MM.1S (cell line): ENCODE data around the gene VSIR.

Experiments
- DNase-seq: peaks from one replicate; pipeline ENCODE4 v3.0.0-alpha.2; 2015
- H2AFZ ChIP-seq: fragments of 300-600 bp; sonication (generic); 2 replicates; pipeline ENCODE4 v1.6.0; 2016; ENCODE audit warnings: antibody characterized with exemption, low read length
- H3F3A ChIP-seq: fragments of 300-600 bp; sonication (generic); 2 replicates; pipeline ENCODE4 v1.6.1; 2016; ENCODE audit warnings: mild to moderate bottlenecking, antibody characterized with exemption, low read length, moderate library complexity, mixed read lengths; ENCODE audit not compliant: insufficient read depth
- H3K27ac ChIP-seq: fragments of 300-600 bp; sonication (generic); 2 replicates; pipeline ENCODE4 v1.5.1; 2016; ENCODE audit warnings: mild to moderate bottlenecking, low read length
- H3K27me3 ChIP-seq: fragments of 300-600 bp; sonication (generic); replicated peaks from 2 replicates; pipeline ENCODE4 v1.6.0; 2016; ENCODE audit warnings: low read length; ENCODE audit not compliant: insufficient read depth
- H3K36me3 ChIP-seq: fragments of 300-600 bp; sonication (generic); replicated peaks from 2 replicates; pipeline ENCODE4 v1.6.1; 2016; ENCODE audit warnings: mild to moderate bottlenecking, low read length, mixed read lengths; ENCODE audit not compliant: insufficient read depth
- H3K4me1 ChIP-seq: fragments of 300-600 bp; sonication (generic); 2 replicates; pipeline ENCODE4 v1.6.1; 2016; ENCODE audit warnings: low read length, mixed read lengths
- H3K4me2 ChIP-seq: fragments of 300-600 bp; sonication (generic); 2 replicates; pipeline ENCODE4 v1.6.0; 2016; ENCODE audit warnings: low read depth, low read length
- H3K4me3 ChIP-seq: fragments of 300-600 bp; sonication (generic); 2 replicates; pipeline ENCODE4 v1.5.1; 2016; ENCODE audit warnings: low read length, mixed read lengths
- H3K79me2 ChIP-seq: fragments of 300-600 bp; sonication (generic); 2 replicates; pipeline ENCODE4 v1.6.1; 2016; ENCODE audit warnings: mixed run types, low read length, mixed read lengths
- H3K9ac ChIP-seq: fragments of 300-600 bp; sonication (generic); 2 replicates; pipeline ENCODE4 v1.6.1; 2016; ENCODE audit warnings: low read length, mixed read lengths
- H3K9me2 ChIP-seq: fragments of 300-600 bp; sonication (generic); replicated peaks from 2 replicates; pipeline ENCODE4 v1.6.1; 2016; ENCODE audit warnings: mild to moderate bottlenecking, low read length, mixed read lengths; ENCODE audit not compliant: insufficient read depth
- H3K9me3 ChIP-seq: fragments of 300-600 bp; sonication (generic); replicated peaks from 2 replicates; pipeline ENCODE4 v1.6.1; 2016; ENCODE audit warnings: mild to moderate bottlenecking, low read length, mixed read lengths; ENCODE audit not compliant: insufficient read depth
- H4K20me1 ChIP-seq: fragments of 300-600 bp; sonication (generic); 2 replicates; pipeline ENCODE4 v1.6.1; 2016; ENCODE audit warnings: mild to moderate bottlenecking, low read length, moderate library complexity, mixed read lengths; ENCODE audit not compliant: insufficient read depth
- EZH2 ChIP-seq: fragments of 300-600 bp; sonication (generic); optimal IDR thresholded peaks from 2 replicates; pipeline ENCODE3; 2017; ENCODE audit warnings: low read depth, mild to moderate bottlenecking, antibody characterized with exemption, low read length, mixed read lengths
- EZH2phosphoT487 ChIP-seq: fragments of 300-600 bp; sonication (generic); IDR thresholded peaks from 2 replicates; pipeline ENCODE4 v1.6.1; 2018; ENCODE audit warnings: antibody characterized with exemption, low read length
- TF ChIP-seq, protein P1 (sequence below): fragments of 300-600 bp; sonication (generic); IDR thresholded peaks from 2 replicates; pipeline ENCODE4 v1.5.1; 2016; ENCODE audit warnings: antibody characterized with exemption, low read length, mixed read lengths

VSIR gene

GRCh38 chr10:71736570-71736952 lies 36.8 kb downstream of the VSIR start:
- DNase-seq, result no peak
- Histone ChIP-seq H3F3A (no peaks in the 10 kb centered on the region), H3K4me2 (no peak overlapping the region; the same call in 1 of the 2 replicates), H3K36me3 (no peaks in the 10 kb centered on the region), H3K9ac (no peak overlapping the region), H3K4me3 (no peak overlapping the region), H3K27me3 (no peaks in the 10 kb centered on the region), H3K9me2 (no peaks in the 10 kb centered on the region), H4K20me1 (no peaks in the 10 kb centered on the region), H2AFZ (peak overlapping the region; percentile 82), H3K27ac (no peak overlapping the region), H3K4me1 (peaks cover 14% of the 10 kb centered on the region), H3K9me3 (no peaks in the 10 kb centered on the region), H3K79me2 (no peaks in the 10 kb centered on the region)
- no peak for TF ChIP-seq EZH2phosphoT487
- TF ChIP-seq EZH2, result no peak
- TF ChIP-seq, protein P1, sequence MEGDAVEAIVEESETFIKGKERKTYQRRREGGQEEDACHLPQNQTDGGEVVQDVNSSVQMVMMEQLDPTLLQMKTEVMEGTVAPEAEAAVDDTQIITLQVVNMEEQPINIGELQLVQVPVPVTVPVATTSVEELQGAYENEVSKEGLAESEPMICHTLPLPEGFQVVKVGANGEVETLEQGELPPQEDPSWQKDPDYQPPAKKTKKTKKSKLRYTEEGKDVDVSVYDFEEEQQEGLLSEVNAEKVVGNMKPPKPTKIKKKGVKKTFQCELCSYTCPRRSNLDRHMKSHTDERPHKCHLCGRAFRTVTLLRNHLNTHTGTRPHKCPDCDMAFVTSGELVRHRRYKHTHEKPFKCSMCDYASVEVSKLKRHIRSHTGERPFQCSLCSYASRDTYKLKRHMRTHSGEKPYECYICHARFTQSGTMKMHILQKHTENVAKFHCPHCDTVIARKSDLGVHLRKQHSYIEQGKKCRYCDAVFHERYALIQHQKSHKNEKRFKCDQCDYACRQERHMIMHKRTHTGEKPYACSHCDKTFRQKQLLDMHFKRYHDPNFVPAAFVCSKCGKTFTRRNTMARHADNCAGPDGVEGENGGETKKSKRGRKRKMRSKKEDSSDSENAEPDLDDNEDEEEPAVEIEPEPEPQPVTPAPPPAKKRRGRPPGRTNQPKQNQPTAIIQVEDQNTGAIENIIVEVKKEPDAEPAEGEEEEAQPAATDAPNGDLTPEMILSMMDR, result no peak

DNA sequence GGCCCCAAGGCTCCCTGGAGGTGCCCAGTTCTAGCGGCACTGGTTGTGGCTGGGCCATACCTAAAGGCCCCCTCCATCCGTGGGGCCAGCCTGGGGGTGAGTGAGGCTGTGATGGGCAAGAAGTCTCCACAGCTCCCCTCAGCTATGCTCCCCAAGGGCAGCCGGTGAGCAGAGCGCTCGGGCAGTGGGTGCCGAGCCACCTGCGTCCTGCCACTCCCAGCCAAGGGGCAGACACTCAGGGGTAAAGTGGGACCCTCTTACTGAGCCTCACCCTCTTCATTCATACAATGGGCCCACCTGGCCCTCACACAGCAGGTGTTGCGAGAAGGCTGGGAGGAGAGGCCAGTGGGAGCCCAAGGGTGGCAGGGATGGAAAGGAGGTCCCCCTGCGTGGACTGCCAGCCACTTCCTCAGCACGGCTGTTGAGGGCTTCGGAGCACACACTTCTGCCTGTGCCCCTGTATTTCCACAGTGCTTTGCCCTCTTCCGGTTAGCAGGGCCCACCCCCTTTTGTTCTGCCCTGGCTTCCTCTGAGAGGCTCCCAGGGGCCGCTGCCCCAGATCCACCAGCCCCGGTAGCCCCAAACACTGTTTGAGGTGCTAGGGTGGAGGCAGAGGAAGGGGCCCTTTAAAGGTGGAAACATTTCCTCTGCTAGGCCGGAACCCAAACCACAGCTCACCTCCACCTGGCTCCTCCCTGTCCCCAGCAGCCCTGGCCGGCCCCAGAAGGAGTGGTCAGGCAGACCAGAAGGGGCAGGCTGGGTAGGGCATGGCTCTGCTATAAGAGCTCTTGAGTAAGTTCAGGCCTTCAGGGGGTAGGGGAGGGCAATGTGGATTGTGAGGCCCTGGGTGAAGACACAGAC lies 37.4 kb downstream of the VSIR start:
- Histone ChIP-seq H3K36me3 (no peaks in the 10 kb centered on the region), H3K4me3 (no peak overlapping the region), H3K9me3 (no peaks in the 10 kb centered on the region), H3K27ac (no peak overlapping the region), H3K4me1 (peaks cover 14% of the 10 kb centered on the region), H3K27me3 (no peaks in the 10 kb centered on the region), H2AFZ (peak overlapping the region; percentile 82), H3K79me2 (no peaks in the 10 kb centered on the region), H3K9me2 (no peaks in the 10 kb centered on the region), H3K4me2 (peak overlapping the region; percentile 45; the same call in 1 of the 2 replicates), H4K20me1 (no peaks in the 10 kb centered on the region), H3F3A (no peaks in the 10 kb centered on the region), H3K9ac (0 out of 2 replicates have a peak overlapping the region, but pooled peaks have one; percentile 12)
- DNase-seq, result no peak
- TF ChIP-seq, protein P1, result no peak
- no peak for TF ChIP-seq EZH2phosphoT487
- no peak for TF ChIP-seq EZH2

DNA sequence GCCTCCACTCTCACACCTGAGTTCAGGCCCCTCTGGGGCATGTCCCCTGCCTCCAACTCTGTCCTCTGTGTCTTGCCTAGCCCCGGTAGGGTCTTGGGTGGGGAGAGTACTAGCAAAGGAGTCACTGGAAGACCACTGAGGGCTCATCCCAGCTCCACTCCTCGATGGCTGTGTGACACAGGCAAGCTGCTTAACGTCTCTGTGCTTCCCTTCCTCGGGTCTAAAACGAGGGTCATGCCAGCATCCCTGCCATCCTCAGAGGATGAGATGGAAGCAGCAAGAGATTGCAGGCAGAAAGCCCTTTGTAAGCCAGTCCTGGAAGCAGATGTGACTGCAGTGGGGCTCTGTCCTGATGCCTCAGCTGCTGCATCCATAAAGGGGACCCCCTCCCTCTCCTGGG lies 38.5 kb downstream of the VSIR start:
- DNase-seq, result no peak
- no peaks in the 10 kb centered on the region for H3K9me3 ChIP-seq
- no peaks in the 10 kb centered on the region for H3F3A ChIP-seq
- H3K27me3 ChIP-seq, result no peaks in the 10 kb centered on the region
- TF ChIP-seq, protein P1, result no peak
- TF ChIP-seq EZH2 (no peak), EZH2phosphoT487 (no peak)
- no peak overlapping the region for H2AFZ ChIP-seq
- no peaks in the 10 kb centered on the region for H3K79me2 ChIP-seq
- no peaks in the 10 kb centered on the region for H4K20me1 ChIP-seq
- H3K9ac ChIP-seq, result no peak overlapping the region
- H3K4me3 ChIP-seq, result no peak overlapping the region
- no peak overlapping the region for H3K27ac ChIP-seq
- H3K36me3 ChIP-seq, result no peaks in the 10 kb centered on the region
- H3K4me2 ChIP-seq, result no peak overlapping the region
- H3K9me2 ChIP-seq, result no peaks in the 10 kb centered on the region
- H3K4me1 ChIP-seq, result peaks cover 14% of the 10 kb centered on the region
